Ovary (tissue), 3 donors: Measurements from ENCODE around the gene CFAP299.

Experiments
- CTCF ChIP-seq, 3 donors: fragments of 450-650 bp in 2 of 3; fragments of 200-600 bp in 1 of 3; IDR thresholded peaks; one replicate each; pipeline versions ENCODE4 v1.5.1 to v1.8.0; 2016 to 2022; ENCODE audit warnings: antibody characterized with exemption in 3 of 3, mild to moderate bottlenecking in 1 of 3
- EP300 ChIP-seq: sonication (generic); formaldehyde crosslinking; IDR thresholded peaks from one replicate; pipeline ENCODE4 v1.6.1; 2017; ENCODE audit warnings: antibody characterized with exemption
- POLR2A ChIP-seq: fragments of 450-650 bp; IDR thresholded peaks from one replicate; pipeline ENCODE4 v1.6.1; 2017; ENCODE audit warnings: antibody characterized with exemption, mild to moderate bottlenecking, moderate library complexity
- donor health status: DM: no; HTN: no; CAD: no.

DNA sequence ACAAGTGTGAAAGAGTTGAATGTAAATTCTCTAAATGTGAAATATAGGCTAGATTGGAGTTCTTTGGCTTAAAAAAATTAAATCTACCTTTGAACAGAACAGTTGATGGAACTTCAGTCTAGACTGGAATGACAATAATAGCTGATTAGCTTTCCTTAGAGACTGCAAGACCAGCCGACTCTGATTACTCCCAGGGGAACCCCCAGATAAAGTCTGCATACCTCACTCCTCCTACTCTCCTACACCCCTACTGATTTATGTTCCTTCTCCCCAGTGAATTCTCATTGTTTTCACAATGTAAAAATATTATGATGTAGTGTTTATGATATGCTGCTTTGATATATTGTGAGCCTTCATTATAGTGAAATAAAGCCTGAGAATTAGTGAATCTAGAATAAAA, 241.3 kb downstream of the CFAP299 start:
- TF ChIP-seq CTCF (IDR thresholded peaks at IDR 0.05) (no peak), EP300 (no peak), POLR2A (no peak)
